HUES48 (cell line): ENCODE data around the gene GALT.
"Not testable (repeated sequence)": the region's sequence is repeated elsewhere in the genome, so short reads cannot be mapped to it uniquely, and the experiment has no call there.

Source experiments
- H3K27ac ChIP-seq: one replicate; pipeline ENCODE4 v1.7.0; 2013; ENCODE audit warnings: low read depth, low read length, inconsistent platforms
- H3K27me3 ChIP-seq: 2 replicates; pipeline ENCODE4 v1.6.1; 2013; ENCODE audit warnings: mild to moderate bottlenecking, low read length; ENCODE audit not compliant: control insufficient read depth, insufficient read depth
- H3K36me3 ChIP-seq: 2 replicates; pipeline ENCODE4 v1.6.1; 2013; ENCODE audit warnings: low read length; ENCODE audit not compliant: control insufficient read depth, insufficient read depth
- H3K4me1 ChIP-seq: 2 replicates; pipeline ENCODE4 v1.6.1; 2013; ENCODE audit warnings: mild to moderate bottlenecking, low read length; ENCODE audit not compliant: control insufficient read depth, insufficient read depth
- H3K4me3 ChIP-seq: 2 replicates; pipeline ENCODE4 v1.5.1; 2013; ENCODE audit warnings: mild to moderate bottlenecking, low read depth, low read length
- H3K9ac ChIP-seq: 2 replicates; pipeline ENCODE4 v1.6.1; 2013; ENCODE audit warnings: mild to moderate bottlenecking, low read depth, low read length, moderate library complexity
- H3K9me3 ChIP-seq: 2 replicates; pipeline ENCODE4 v1.6.1; 2013; ENCODE audit warnings: low read length; ENCODE audit not compliant: control insufficient read depth, insufficient read depth

The GALT gene

DNA sequence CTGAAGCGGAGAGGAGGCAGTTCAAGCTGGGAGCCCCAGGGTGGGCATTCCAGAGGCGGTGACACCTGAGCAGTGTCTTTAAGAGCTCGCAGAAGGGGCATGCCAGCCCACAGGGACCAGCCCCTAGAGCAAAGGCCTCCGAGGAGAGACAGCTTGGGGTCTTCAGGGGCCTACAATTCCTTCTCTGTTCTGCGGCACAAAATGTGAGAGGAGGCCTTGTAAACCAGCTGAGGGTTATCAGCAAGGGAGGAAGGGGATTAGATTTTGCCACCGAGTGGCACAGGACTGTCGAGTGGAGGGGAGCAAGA lies 8.4 kb upstream of the GALT start:
- Histone ChIP-seq H3K4me3 (peak overlapping the region; percentile 80), H3K4me1 (peaks cover 8% of the 10 kb centered on the region), H3K9ac (no peak overlapping the region), H3K9me3 (no peaks in the 10 kb centered on the region), H3K27ac (no peak overlapping the region), H3K36me3 (peaks cover 11% of the 10 kb centered on the region), H3K27me3 (peaks cover 9% of the 10 kb centered on the region; the same call in 1 of the 2 replicates)

DNA sequence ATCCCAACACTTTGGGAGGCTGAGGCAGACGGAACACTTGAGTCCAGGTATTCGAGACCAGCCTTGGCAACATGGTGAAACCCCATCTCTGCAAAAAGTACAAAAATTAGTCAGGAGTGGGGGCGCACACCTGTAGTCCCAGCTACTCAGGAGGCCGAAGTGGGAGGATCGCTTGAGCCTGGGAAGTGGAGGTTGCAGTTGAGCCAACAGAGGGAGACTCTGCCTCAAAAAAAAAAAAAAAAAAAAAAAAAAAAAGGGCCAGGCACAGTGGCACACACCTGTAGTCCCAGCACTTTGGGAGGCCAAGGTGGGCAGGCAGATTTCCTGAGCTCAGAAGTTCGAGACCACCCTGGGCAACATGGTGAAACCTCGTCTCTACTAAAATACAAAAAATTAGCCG lies 7.2 kb upstream of the GALT start:
- H3K36me3 ChIP-seq, result peaks cover 11% of the 10 kb centered on the region
- not testable (repeated sequence) for H3K27ac ChIP-seq, H3K4me1 ChIP-seq, H3K4me3 ChIP-seq, H3K27me3 ChIP-seq, H3K9ac ChIP-seq, H3K9me3 ChIP-seq

DNA sequence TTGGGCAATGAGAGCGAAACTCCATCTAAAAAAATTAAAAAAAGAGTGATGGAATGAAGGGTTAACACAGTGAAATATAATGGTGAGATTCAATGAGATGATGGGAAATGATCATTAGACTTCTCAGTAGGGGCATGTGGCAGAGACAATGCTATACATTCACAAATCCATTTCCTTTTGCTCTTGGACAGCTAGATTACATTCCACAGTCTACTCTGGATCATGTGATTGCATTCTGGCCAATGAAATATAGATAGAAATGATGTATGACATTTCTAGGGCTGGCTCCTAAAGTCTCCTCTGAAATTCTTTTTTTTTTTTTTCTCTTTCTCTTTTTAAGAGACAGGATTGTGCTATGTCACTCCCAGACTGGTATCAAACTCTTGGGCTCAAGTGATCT lies 3.8 kb upstream of the GALT start:
- no peaks in the 10 kb centered on the region for H3K36me3 ChIP-seq
- peaks cover 20% of the 10 kb centered on the region for H3K4me1 ChIP-seq
- H3K27ac ChIP-seq, result no peak overlapping the region
- H3K9ac ChIP-seq, result no peak overlapping the region
- H3K27me3 ChIP-seq, result no peaks in the 10 kb centered on the region
- no peak overlapping the region for H3K4me3 ChIP-seq
- H3K9me3 ChIP-seq, result no peaks in the 10 kb centered on the region

DNA sequence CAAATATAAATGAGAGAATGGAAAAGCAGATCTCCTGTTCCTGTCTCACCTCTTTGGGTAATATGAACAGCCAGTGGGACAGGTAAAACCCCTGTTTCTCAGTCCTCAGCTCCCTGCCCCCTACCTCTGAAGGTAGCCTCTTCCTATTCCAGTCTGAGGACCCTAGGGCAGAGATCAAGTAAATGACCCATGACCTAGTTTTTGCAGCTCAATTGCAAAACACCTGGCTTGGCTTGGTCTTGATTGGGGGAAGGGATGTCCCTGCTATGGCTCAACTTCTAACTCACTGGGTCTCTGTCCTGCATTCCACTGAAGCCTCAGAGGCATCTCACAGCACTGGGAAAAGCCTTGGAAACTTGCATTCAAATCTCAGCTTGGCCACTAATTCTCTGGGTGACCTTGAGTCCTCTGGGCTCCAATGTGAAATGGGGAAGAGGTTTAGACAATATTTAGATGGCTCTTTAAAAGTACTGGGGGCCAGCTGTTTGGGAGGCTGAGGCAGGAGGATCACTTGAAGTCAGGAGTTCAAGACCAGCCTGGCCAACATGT lies 1.6 kb upstream of the GALT start:
- Histone ChIP-seq H3K36me3 (peaks cover 20% of the 10 kb centered on the region), H3K9me3 (no peaks in the 10 kb centered on the region), H3K9ac (no peak overlapping the region), H3K27ac (peak overlapping the region; percentile 64), H3K4me1 (peaks cover 16% of the 10 kb centered on the region), H3K4me3 (no peak overlapping the region), H3K27me3 (no peaks in the 10 kb centered on the region)

DNA sequence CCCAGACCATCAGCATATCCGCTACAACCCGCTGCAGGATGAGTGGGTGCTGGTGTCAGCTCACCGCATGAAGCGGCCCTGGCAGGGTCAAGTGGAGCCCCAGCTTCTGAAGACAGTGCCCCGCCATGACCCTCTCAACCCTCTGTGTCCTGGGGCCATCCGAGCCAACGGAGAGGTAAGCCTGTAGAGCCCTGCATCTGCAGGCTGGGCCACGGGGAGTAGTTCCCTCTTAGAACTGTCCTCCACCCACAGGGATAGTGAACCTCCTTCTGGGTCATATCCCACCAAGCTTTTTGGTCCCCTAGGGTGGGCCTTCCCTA lies 569 bp downstream of the GALT start:
- Histone ChIP-seq H3K27me3 (no peaks in the 10 kb centered on the region), H3K4me3 (peak overlapping the region; percentile 92), H3K4me1 (peaks cover 16% of the 10 kb centered on the region), H3K36me3 (peaks cover 23% of the 10 kb centered on the region), H3K27ac (peak overlapping the region; percentile 91), H3K9ac (peak overlapping the region; percentile 73), H3K9me3 (no peaks in the 10 kb centered on the region)

DNA sequence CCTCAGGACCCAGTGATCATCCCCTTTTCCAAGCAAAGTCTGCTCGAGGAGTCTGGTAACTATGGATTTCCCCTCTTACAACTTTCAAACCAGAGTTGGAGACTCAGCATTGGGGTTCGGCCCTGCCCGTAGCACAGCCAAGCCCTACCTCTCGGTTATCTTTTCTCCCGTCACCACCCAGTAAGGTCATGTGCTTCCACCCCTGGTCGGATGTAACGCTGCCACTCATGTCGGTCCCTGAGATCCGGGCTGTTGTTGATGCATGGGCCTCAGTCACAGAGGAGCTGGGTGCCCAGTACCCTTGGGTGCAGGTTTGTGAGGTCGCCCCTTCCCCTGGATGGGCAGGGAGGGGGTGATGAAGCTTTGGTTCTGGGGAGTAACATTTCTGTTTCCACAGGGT lies 1.2 kb downstream of the GALT start:
- Histone ChIP-seq H3K9me3 (no peaks in the 10 kb centered on the region), H3K27ac (no peak overlapping the region), H3K4me3 (peak overlapping the region; percentile 92), H3K4me1 (peaks cover 22% of the 10 kb centered on the region), H3K27me3 (no peaks in the 10 kb centered on the region), H3K9ac (no peak overlapping the region), H3K36me3 (peaks cover 23% of the 10 kb centered on the region)

DNA sequence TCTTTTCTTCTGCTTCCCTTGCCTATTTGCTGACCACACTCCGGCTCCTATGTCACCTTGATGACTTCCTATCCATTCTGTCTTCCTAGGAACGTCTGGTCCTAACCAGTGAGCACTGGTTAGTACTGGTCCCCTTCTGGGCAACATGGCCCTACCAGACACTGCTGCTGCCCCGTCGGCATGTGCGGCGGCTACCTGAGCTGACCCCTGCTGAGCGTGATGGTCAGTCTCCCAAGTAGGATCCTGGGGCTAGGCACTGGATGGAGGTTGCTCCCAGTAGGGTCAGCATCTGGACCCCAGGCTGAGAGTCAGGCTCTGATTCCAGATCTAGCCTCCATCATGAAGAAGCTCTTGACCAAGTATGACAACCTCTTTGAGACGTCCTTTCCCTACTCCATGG lies 2.2 kb downstream of the GALT start:
- Histone ChIP-seq H3K27me3 (no peaks in the 10 kb centered on the region), H3K27ac (no peak overlapping the region), H3K9me3 (no peaks in the 10 kb centered on the region), H3K4me3 (no peak overlapping the region), H3K4me1 (peaks cover 30% of the 10 kb centered on the region), H3K36me3 (peaks cover 23% of the 10 kb centered on the region), H3K9ac (no peak overlapping the region)

DNA sequence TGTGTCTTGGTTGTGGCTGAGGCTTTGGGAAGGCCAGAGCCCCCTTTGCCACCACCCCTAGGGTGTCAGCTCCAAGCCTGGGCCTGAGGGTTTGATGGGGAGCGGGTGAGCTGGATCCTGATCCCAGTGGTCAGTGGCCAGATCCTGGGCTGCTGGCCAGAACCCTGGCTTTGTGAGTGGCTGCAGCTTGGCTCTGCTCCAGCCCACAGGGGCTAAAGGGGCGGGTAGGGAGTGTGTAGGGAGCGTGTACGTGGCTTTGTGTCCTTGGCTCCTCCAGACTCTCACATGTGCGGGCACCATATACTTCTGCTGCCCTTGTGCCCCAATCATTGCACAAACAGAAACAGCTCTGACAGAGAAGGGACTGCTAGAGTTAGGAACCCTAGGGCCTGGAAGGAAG lies 4.3 kb downstream of the GALT start:
- Histone ChIP-seq H3K4me3 (no peak overlapping the region), H3K36me3 (peaks cover 23% of the 10 kb centered on the region), H3K27ac (no peak overlapping the region), H3K9ac (no peak overlapping the region), H3K4me1 (peaks cover 31% of the 10 kb centered on the region), H3K27me3 (no peaks in the 10 kb centered on the region), H3K9me3 (no peaks in the 10 kb centered on the region)

DNA sequence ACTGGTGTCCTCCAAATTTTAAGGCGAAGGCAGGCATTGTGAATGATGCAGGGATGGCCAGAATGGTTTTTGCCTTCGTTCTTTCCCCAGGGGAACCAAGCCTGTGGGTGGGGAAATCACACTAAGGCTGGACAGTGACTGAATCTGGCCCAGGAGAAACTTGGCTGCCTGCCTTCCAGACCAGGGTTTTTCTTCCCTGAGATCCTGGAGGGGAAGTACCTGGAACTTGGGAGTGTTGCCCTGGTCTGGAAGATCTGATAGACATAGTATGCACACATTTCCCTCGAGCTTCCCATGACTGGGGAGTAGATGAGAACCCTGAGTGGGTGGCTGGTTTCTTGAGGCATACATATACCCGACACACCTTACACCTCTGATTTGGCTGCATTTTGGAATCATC lies 4.8 kb downstream of the GALT start:
- peak overlapping the region; percentile 62 for H3K4me3 ChIP-seq
- no peak overlapping the region for H3K9ac ChIP-seq
- H3K27ac ChIP-seq, result no peak overlapping the region
- peaks cover 23% of the 10 kb centered on the region for H3K36me3 ChIP-seq
- H3K27me3 ChIP-seq, result no peaks in the 10 kb centered on the region
- H3K4me1 ChIP-seq, result peaks cover 26% of the 10 kb centered on the region
- H3K9me3 ChIP-seq, result no peaks in the 10 kb centered on the region

DNA sequence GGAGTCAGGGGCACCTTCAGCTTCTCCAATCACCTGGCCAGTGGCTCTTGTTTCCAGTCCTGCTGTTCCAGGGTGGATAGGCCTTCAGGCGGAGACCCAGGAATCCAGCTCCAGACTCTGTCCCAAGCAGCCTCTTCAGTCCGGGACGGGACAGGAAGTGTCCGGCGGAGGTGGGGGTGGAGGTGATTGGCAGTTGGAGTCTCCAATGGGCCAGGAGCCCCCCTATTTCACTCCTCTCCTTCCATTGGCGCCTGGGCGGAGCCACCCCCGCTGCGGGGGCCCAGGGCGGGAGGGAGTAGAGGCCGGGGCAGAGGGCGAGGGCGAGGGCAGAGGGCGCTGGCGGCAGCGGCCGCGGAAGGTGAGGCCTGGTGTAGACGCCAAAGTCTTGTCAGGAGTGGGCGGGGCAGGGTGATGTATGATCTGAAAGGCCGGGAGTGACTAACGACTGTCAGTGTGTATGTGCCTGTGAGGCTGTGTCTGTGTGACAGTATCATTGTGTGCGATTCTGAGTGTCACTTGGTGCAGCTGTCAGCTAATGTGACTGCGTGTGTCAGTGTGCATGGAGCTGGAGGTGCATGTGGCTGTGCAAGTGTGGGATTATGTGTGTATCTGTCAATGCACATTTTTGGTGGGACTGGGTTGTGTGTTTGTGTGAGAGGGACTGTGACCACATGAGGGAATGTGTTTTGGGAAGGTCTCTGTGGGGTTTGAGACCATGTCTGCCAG lies 5.6 kb downstream of the GALT start, which contains the start of gene IL11RA:
TSS of gene IL11RA (plus strand) at position 310 of the 726 bp plus-strand sequence. CDS start 3,033 bp downstream, outside the sequence.
- Histone ChIP-seq H3K27ac (no peak within 1 kb of the TSS), H3K9me3 (no peaks in the 10 kb centered on the region), H3K4me1 (peaks cover 25% of the 10 kb centered on the region), H3K4me3 (peak within 1 kb of the TSS; percentile 62), H3K27me3 (no peaks in the 10 kb centered on the region), H3K9ac (no peak within 1 kb of the TSS), H3K36me3 (peaks cover 23% of the 10 kb centered on the region)

DNA sequence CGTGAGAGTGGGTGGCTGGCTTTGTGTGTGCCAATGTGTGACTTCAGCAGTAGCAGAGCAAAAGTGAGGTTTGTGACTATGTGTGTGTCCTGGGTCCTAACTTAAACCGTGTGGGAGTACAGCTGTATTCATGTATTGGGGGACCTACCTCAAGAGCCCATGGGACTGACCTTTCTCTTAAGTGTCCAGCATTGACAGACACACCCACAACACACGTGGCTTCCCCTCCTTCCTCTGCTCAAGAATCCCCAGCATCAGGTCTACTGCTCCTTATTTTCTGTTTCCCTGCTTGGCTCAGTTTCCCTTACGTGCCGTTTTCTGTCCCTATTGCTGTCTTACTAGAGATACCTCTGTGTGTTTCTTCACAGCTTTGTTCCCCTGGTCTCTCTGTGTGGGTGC lies 6.1 kb downstream of the GALT start:
- peak overlapping the region; percentile 62; the same call in 1 of the 2 replicates for H3K4me3 ChIP-seq
- no peak overlapping the region for H3K9ac ChIP-seq
- H3K4me1 ChIP-seq, result peaks cover 20% of the 10 kb centered on the region
- H3K27ac ChIP-seq, result no peak overlapping the region
- H3K9me3 ChIP-seq, result no peaks in the 10 kb centered on the region
- peaks cover 23% of the 10 kb centered on the region for H3K36me3 ChIP-seq
- H3K27me3 ChIP-seq, result no peaks in the 10 kb centered on the region
